NB4 (cell line): ENCODE measurements around the gene FAM120AOS.

ENCODE experiments used
- CTCF ChIP-seq: IDR thresholded peaks from one replicate; pipeline ENCODE4 v1.5.1; 2012; ENCODE audit warnings: low read depth, low read length
- MYC ChIP-seq: IDR thresholded peaks from 2 replicates; pipeline ENCODE4 v1.6.1; 2011; ENCODE audit warnings: low read depth, low read length
- POLR2A ChIP-seq: IDR thresholded peaks from 2 replicates; pipeline ENCODE4 v1.6.1; 2011; ENCODE audit warnings: mild to moderate bottlenecking; ENCODE audit not compliant: insufficient read length; ENCODE audit errors: extremely low read depth

DNA sequence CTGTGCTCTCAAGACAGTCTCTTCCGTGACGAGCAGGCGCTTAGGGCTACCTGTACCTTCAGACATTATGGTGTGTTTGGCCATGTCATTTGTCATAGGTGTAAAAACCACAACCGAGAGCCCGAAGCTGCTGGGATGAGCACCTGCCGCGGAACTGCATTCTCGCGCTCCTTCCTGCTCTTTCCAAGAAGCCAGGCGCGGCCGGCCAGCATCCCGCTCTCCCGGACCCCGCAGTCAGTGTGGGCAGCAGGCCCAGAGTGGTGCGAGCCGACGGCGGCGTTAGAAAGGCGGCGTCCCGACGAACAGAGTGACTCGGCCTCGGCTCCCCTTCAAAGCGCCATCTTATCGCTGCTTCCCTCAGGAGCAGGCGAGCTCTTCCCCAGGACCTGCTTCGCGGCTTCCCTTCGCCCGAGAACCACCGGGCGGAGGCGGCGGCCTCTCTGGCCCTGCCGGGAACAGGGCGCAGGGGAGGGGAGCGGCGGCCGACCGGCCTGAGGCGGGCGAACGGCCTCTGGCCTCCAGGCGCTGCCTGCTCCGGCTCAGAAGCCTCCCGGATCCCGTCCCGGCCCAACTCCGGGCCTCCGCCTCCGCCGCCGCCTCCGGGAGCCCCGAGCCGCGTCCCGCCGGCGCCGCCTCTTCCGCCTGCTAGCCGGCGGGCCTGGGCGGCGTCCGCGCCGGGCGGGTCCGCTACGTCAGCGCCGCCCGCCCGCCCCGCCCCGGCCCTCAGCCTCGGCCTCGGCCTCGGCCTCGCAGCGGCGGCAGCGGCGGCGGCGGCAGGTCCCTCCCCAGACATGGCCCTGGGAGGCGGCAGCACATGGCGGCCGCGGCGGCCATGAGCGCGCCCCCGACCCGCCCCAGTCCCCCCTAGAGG, 2.2 kb downstream of the FAM120AOS start, which contains the start of gene FAM120A:
- TF ChIP-seq CTCF (no peak), POLR2A (peak; percentile 61), MYC (peak; percentile 56)
